Measurements from ENCODE around the gene HMMR. TPM values are rescaled to one million over a fixed set of nuclear protein-coding genes. Genes with fewer than 3 reads are reported as not detected.
A peak's percentile ranks its signal among the peaks of the same experiment; 100 is the strongest.

The HMMR gene
- total RNA-seq, 1 donor from 2014 or later: 5.5 TPM

GRCh38 chr5:163456840-163457239, 3.6 kb upstream of the HMMR start:
- Mint-ChIP-seq H3K27ac (ENCODE audit: unreplicated experiment) (no peak overlapping the region), H3K36me3 (ENCODE audit: unreplicated experiment) (peaks cover 25% of the 10 kb centered on the region), H3K4me1 (ENCODE audit: unreplicated experiment) (peaks cover 31% of the 10 kb centered on the region), H3K27me3 (ENCODE audit: unreplicated experiment) (no peaks in the 10 kb centered on the region), H3K4me3 (ENCODE audit: unreplicated experiment) (no peak overlapping the region), H3K9me3 (ENCODE audit: unreplicated experiment) (no peaks in the 10 kb centered on the region)
- no peak for TF ChIP-seq CTCF (IDR thresholded peaks at IDR 0.05)
- no peak for DNase-seq (ENCODE audit: extremely low spot score, unreplicated experiment)

DNA sequence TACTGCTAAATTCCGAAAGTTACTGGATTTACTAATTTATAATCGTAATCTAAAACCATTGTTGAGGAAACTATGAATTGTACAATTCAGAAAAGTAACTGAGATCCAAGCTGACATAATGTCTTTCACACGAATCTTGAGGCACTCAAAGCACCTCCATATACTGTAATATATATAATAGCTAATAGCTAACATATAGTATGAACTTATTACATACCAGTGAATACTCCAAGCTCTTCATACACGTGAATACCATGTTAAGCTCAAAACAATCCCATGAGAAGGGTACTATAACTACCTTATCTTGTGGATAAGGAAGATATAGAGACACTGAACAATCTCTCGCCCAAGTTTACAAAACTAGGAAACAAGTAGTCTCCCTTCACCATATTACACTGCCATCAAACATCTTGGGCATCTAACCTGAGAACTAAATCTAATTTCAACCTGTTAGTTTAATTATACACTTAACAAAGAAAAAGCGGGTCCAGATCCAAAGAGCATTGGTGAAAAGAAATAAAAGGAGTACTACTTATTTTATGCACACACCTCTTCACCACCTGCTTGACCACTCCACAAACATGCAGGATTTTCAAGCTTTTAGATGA, 1.6 kb upstream of the HMMR start:
- Mint-ChIP-seq H3K36me3 (ENCODE audit: unreplicated experiment) (peaks cover 17% of the 10 kb centered on the region), H3K27me3 (ENCODE audit: unreplicated experiment) (no peaks in the 10 kb centered on the region), H3K4me1 (ENCODE audit: unreplicated experiment) (peaks cover 46% of the 10 kb centered on the region), H3K9me3 (ENCODE audit: unreplicated experiment) (no peaks in the 10 kb centered on the region), H3K27ac (ENCODE audit: unreplicated experiment) (peak overlapping the region; percentile 100), H3K4me3 (ENCODE audit: unreplicated experiment) (peak overlapping the region; percentile 96)
- no peak for TF ChIP-seq CTCF (IDR thresholded peaks at IDR 0.05)
- no peak for DNase-seq (ENCODE audit: extremely low spot score, unreplicated experiment)

DNA sequence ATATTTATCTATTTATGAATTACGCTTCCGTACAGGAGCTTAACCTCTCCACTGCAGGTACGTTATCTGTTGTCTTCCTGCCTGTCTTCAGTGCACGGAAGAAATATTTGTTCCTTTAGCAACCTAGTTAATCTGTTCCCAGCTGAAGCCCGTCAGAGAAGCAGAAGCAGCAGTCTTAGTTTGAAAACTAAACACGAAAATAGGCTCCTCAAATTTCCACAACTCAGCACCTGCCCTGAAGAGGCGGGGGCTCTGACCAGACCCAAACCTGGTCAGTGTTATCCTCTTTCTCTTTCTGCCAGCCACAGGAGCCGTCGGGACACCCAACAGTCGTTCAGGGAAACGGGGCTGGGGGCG, 992 bp upstream of the HMMR start:
- Mint-ChIP-seq H3K4me1 (ENCODE audit: unreplicated experiment) (peaks cover 46% of the 10 kb centered on the region), H3K9me3 (ENCODE audit: unreplicated experiment) (no peaks in the 10 kb centered on the region), H3K36me3 (ENCODE audit: unreplicated experiment) (peaks cover 17% of the 10 kb centered on the region), H3K27ac (ENCODE audit: unreplicated experiment) (peak overlapping the region; percentile 100), H3K27me3 (ENCODE audit: unreplicated experiment) (no peaks in the 10 kb centered on the region), H3K4me3 (ENCODE audit: unreplicated experiment) (peak overlapping the region; percentile 96)
- DNase-seq (ENCODE audit: extremely low spot score, unreplicated experiment): no peak
- no peak for TF ChIP-seq CTCF (IDR thresholded peaks at IDR 0.05)

GRCh38 chr5:163459819-163460561, 442 bp upstream of the HMMR start, which contains the start of gene NUDCD2:
Gene NUDCD2, minus strand, starts transcription at chr5:163460102. Its CDS starts 52 bp downstream, at chr5:163460050.
- peak; percentile 98 for DNase-seq (ENCODE audit: extremely low spot score, unreplicated experiment)
- H3K27ac Mint-ChIP-seq (ENCODE audit: unreplicated experiment): peak within 1 kb of the TSS; percentile 100
- H3K9me3 Mint-ChIP-seq (ENCODE audit: unreplicated experiment): no peaks in the 10 kb centered on the region
- TF ChIP-seq CTCF (IDR thresholded peaks at IDR 0.05): peak; percentile 43
- no peaks in the 10 kb centered on the region for H3K27me3 Mint-ChIP-seq (ENCODE audit: unreplicated experiment)
- H3K4me1 Mint-ChIP-seq (ENCODE audit: unreplicated experiment): peaks cover 46% of the 10 kb centered on the region
- H3K36me3 Mint-ChIP-seq (ENCODE audit: unreplicated experiment): peaks cover 12% of the 10 kb centered on the region
- peak within 1 kb of the TSS; percentile 96 for H3K4me3 Mint-ChIP-seq (ENCODE audit: unreplicated experiment)

DNA sequence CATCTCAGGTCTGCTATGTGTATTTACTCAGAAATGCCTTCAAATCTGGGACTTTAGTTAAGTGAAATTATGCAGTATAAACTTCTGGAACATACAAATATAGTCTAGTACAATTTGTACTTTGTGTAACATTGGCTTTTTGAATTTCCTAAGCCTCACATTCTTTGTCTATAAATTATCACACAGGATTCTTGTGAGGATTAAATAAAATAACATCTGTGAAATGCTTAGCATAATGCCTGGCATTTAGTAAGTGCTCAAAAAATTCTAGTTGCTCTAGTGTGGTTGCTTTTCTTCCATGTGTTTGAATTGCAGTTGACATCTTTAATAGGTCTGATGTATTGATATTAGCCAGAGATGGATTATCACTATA, 2.6 kb downstream of the HMMR start:
- Mint-ChIP-seq H3K9me3 (ENCODE audit: unreplicated experiment) (no peaks in the 10 kb centered on the region), H3K27me3 (ENCODE audit: unreplicated experiment) (no peaks in the 10 kb centered on the region), H3K36me3 (ENCODE audit: unreplicated experiment) (no peaks in the 10 kb centered on the region), H3K4me3 (ENCODE audit: unreplicated experiment) (no peak overlapping the region), H3K27ac (ENCODE audit: unreplicated experiment) (peak overlapping the region; percentile 92), H3K4me1 (ENCODE audit: unreplicated experiment) (peaks cover 37% of the 10 kb centered on the region)
- no peak for DNase-seq (ENCODE audit: extremely low spot score, unreplicated experiment)
- no peak for TF ChIP-seq CTCF (IDR thresholded peaks at IDR 0.05)
